Fibroblast of villous mesenchyme (primary cell): ENCODE data around the gene TNC. TPM values are rescaled to one million over a fixed set of nuclear protein-coding genes. Genes with fewer than 3 reads are reported as not detected.
"Not testable (repeated sequence)": the region's sequence is repeated elsewhere in the genome, so short reads cannot be mapped to it uniquely, and the experiment has no call there.

Source experiments
- DNase-seq: peaks from one replicate; pipeline ENCODE4 v3.0.0-alpha.2; 2010; ENCODE audit warnings: low read depth
- H3K4me3 ChIP-seq: 2 replicates; pipeline ENCODE4 v1.5.1; 2011; ENCODE audit warnings: low read depth, mild to moderate bottlenecking, low read length
- CTCF ChIP-seq: IDR thresholded peaks from 2 replicates; pipeline ENCODE4 v1.5.1; 2012; ENCODE audit warnings: low read depth, mild to moderate bottlenecking, low read length; ENCODE audit not compliant: insufficient read depth
- total RNA-seq: library from RNA; depleted of rRNA; stranded (reverse); fragments of >200 nt; gene quantifications from 2 replicates; pipeline ENCODE4 v1.2.3, GENCODE V29; 2012

Gene TNC
- total RNA-seq, 1 donor: 371 TPM

GRCh38 chr9:115137526-115137925, 19.6 kb upstream of the TNC start:
- no peak for DNase-seq
- TF ChIP-seq CTCF: no peak
- no peak overlapping the region for H3K4me3 ChIP-seq

GRCh38 chr9:115135821-115136778, 18.1 kb upstream of the TNC start:
- DNase-seq: peak; percentile 49
- TF ChIP-seq CTCF: no peak
- H3K4me3 ChIP-seq: no peak overlapping the region

GRCh38 chr9:115134941-115135340, 17.0 kb upstream of the TNC start:
- H3K4me3 ChIP-seq: no peak overlapping the region
- no peak for DNase-seq
- no peak for TF ChIP-seq CTCF

- H3K4me3 ChIP-seq: no peak overlapping the region
- no peak for TF ChIP-seq CTCF
- DNase-seq: peak; percentile 85
These were observed 15.7 kb upstream of the TNC start for GRCh38 chr9:115133649-115134048.

GRCh38 chr9:115132648-115133047, 14.7 kb upstream of the TNC start:
- no peak for TF ChIP-seq CTCF
- H3K4me3 ChIP-seq: no peak overlapping the region
- peak; percentile 48 for DNase-seq

GRCh38 chr9:115130176-115130575, 12.2 kb upstream of the TNC start:
- DNase-seq: no peak
- H3K4me3 ChIP-seq: no peak overlapping the region
- no peak for TF ChIP-seq CTCF

- not testable (repeated sequence) for DNase-seq, H3K4me3 ChIP-seq
These were observed 10.8 kb upstream of the TNC start for GRCh38 chr9:115128726-115129125.
